ENCODE results near the gene MACROD2. TPM values are rescaled to one million over a fixed set of nuclear protein-coding genes. Genes with fewer than 3 reads are reported as not detected.
"Not testable (repeated sequence)": the region's sequence is repeated elsewhere in the genome, so short reads cannot be mapped to it uniquely, and the experiment has no call there.

Gene MACROD2
- total RNA-seq, 1 donor from 2014 or later: 47.7 TPM

- DNase-seq (ENCODE audit: low spot score in 2 of 2) (no peak), FAIRE-seq (no peak)
Measured at GRCh38 chr20:14989535-14990290, 994.4 kb downstream of the MACROD2 start.

- no peak for DNase-seq (ENCODE audit: low spot score in 2 of 2)
Measured at GRCh38 chr20:14991023-14991422, 995.7 kb downstream of the MACROD2 start.

GRCh38 chr20:14992153-14992552 lies 996.8 kb downstream of the MACROD2 start:
- no peak for DNase-seq (ENCODE audit: low spot score in 2 of 2)
- no peak for FAIRE-seq

More at GRCh38 chr20:14991023-14991422, 995.7 kb downstream of the MACROD2 start:
- no peak for FAIRE-seq

- no peak for FAIRE-seq
- DNase-seq (ENCODE audit: low spot score in 2 of 2): no peak
Measured at GRCh38 chr20:14992961-14993360, 997.6 kb downstream of the MACROD2 start.

DNA sequence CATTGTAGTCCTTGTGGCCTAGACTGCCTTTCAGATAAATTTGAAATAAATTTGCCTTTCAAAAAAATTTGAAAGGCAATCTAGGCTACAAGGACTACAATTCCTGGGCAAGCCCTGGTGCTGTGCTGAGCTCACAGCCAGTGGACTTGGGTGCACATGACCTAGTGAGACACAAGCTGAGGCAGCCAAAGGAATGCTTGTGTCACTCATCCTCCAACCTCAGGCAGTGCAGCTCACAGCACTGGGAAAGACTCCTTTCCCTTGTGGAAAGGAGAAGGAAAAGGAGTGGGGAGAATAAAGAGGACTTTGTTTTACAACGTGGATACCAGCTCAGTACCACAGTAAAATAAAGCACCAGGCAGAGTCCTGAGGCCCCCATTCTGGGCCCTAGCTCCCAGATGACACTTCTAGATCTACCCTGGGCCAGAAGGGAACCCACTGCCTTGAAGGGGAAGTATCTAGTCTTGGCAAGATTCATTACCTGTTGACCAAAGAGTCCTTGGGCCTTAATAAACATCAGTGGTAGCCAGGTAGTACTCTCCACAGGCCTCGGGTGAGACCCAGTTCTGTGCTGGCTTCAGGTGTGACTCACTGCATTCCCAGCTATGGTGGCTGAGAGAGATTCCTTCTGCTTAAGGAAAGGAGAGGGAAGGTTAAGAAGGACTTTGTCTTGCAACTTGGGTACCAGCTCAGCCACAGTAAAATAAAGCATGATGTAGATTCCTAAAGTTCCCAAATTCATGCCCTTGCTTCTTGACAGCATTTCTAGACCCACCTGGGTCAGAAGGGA lies 1001.8 kb downstream of the MACROD2 start:
- DNase-seq (ENCODE audit: low spot score in 2 of 2) (no peak), FAIRE-seq (no peak)

- no peak for FAIRE-seq
- no peak for DNase-seq (ENCODE audit: low spot score in 2 of 2)
Measured at GRCh38 chr20:14997791-14998190, 1002.5 kb downstream of the MACROD2 start.

- DNase-seq (ENCODE audit: low spot score in 2 of 2): no peak
Measured at GRCh38 chr20:15005300-15005986, 1010.1 kb downstream of the MACROD2 start.

DNA sequence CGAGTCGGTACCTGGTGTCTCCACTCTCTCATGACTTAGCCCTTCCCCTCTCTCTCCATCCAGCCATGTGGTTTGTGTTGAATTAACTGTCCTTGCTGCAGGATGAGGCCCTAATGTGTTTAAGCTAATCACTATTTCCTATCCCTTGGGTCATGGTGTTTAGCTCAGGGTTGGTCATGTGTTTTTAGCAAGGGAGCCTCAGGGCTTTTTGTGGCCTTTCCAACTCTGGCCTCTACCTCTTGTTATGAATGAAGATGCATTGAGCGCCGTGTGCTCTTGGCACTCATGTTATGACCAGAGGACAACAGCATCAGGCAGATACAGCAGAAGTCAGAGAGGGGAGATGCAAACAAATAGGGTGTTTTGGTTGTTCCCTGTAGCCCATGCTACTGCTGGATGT lies 1016.3 kb downstream of the MACROD2 start:
- FAIRE-seq (no peak), DNase-seq (ENCODE audit: low spot score in 2 of 2) (no peak)

More at GRCh38 chr20:15005300-15005986, 1010.1 kb downstream of the MACROD2 start:
- FAIRE-seq: no peak

DNA sequence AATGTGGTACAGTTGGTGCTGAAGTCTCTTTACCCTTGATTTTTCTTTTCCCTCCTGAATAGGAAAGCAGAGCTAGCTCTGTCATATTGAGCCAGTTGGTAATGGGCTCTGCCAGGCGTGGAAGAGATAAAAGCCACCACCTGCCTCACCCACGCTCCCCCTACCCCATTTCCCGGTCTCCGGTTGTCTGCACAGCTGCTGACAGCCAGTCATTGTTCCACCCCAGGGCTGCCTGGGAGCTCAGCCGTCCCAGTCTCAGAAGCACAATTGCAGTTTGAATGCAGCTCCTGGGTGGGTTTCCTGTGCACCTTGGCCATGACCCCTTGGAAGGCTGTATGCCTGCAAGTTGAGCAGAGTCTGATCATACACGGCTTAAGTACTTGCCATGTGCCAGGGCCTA lies 1017.2 kb downstream of the MACROD2 start:
- FAIRE-seq: no peak
- DNase-seq (ENCODE audit: low spot score in 2 of 2): no peak

- not testable (repeated sequence) for DNase-seq (ENCODE audit: low spot score in 2 of 2); FAIRE-seq
Measured at GRCh38 chr20:15016875-15017274, 1021.6 kb downstream of the MACROD2 start.

DNA sequence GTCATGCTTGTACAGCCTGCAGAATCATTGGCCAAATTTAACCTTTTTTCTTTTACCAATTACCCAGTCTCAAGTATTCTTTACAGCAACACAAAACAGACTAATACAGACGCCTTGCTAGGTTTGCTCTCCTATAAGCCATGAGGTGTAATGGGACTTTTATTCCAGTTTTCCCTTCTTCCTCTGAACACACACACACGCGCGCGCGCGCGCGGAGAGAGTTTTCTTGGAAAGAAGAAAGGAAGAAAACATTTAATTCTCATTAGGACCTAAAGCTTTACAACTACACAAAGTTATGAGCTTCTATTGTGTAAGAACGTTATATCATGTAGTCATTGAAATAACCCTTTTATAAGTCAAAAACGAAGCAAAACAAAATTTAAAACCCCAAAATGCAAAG lies 1023.6 kb downstream of the MACROD2 start:
- FAIRE-seq (no peak), DNase-seq (ENCODE audit: low spot score in 2 of 2) (no peak)

DNA sequence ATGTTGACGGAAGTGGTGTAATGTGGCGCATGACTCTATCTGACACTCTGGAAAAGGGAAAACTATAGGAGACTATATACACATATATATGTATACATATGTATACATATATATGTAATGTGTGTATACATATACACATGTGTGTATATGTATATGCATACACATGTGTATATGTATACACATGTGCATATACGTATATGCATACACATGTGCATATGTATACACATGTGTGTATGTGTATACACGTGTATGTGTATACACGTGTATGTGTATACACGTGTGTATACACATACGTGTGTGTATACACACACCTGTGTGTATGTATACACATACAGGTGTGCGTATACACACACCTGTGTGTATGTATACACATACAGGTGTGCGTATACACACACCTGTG lies 1025.5 kb downstream of the MACROD2 start:
- DNase-seq (ENCODE audit: low spot score in 2 of 2) (no peak), FAIRE-seq (no peak)

DNA sequence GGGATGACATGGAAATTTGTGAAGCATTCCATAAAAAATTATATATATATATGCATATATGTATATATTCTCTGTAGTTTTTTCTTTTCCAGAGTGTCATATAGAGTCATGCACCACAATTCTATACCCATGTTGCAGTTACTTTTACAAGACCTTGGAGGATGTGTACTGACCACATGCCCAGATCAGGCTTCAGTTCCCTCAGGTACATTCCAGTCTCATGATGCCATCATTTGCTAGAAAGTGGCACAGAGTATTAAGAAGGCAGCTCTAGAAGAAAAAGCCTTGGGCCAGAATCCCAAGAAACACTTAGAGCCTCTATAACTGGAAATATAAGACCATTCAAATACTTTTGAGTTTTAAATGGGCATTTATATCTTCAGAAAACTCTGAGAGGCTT lies 1027.6 kb downstream of the MACROD2 start:
- FAIRE-seq (no peak), DNase-seq (ENCODE audit: low spot score in 2 of 2) (no peak)

GRCh38 chr20:15026759-15027158 lies 1031.4 kb downstream of the MACROD2 start:
- DNase-seq (ENCODE audit: low spot score in 2 of 2) (no peak), FAIRE-seq (no peak)

- no peak for FAIRE-seq
- DNase-seq (ENCODE audit: low spot score in 2 of 2): no peak
Measured at GRCh38 chr20:15030826-15031225, 1035.5 kb downstream of the MACROD2 start.

DNA sequence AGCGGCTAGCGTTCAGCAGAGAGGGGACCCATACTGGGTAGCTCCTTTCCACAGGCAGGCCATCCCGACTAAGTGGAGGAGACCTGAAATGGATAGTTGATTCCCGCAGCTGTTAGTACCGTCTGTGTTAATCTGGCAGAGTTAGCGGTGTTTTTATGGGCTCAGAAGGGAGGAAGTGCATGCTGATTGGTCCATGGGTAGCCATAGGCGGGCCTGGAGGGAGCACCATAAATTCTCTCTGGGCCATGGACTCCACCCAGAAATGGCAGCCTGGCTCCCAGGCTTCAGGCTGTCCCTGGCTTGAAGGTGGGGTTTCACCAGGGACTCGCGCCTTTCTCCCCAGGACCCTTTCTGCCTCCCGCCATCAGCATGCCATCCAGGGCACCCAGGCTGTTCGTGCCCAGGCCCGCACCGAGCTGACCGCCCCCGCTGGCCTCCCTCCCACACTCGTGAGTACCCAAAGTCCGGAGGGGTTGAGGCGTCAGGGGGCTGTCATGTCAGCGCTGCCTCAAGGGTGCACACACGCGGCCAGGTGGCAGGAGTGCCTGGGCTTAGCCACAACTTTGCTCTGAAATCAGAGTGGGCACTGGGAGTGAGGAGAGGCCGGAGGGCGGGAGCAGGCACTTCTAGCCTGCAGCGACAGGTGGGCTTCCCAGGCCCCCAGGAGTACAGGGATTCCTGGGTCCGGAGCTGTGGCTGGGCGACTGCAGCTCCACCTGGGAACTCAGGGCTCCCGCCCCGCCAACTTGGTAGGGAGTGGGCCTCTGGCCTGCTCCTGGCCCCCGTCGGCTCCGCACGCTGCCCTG lies 1036.4 kb downstream of the MACROD2 start:
- no peak for DNase-seq (ENCODE audit: low spot score in 2 of 2)
- FAIRE-seq: no peak

GRCh38 chr20:15032352-15032622 lies 1037.0 kb downstream of the MACROD2 start:
- FAIRE-seq (no peak), DNase-seq (ENCODE audit: low spot score in 2 of 2) (no peak)

- DNase-seq (ENCODE audit: low spot score in 2 of 2): no peak
- no peak for FAIRE-seq
Measured at GRCh38 chr20:15033269-15033668, 1038.0 kb downstream of the MACROD2 start.

DNA sequence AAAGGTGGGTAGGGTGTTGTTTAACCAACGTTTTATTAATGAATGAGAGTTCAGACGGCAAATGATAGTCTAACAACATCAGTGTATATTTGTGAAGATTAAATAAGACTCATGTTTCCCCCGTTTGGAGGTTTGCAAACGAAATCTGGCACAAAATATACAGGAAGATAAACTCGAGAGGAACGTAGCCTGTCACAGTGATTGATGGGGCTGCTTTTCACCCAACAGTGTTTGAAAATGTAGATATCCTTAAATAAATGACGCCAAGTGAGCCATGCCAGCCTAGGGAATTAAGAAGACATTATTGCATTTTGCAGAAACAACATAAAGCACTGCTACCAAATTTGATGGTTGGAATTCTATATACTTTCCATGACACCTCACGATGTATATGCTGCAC lies 1038.6 kb downstream of the MACROD2 start:
- no peak for DNase-seq (ENCODE audit: low spot score in 2 of 2)
- FAIRE-seq: no peak

DNA sequence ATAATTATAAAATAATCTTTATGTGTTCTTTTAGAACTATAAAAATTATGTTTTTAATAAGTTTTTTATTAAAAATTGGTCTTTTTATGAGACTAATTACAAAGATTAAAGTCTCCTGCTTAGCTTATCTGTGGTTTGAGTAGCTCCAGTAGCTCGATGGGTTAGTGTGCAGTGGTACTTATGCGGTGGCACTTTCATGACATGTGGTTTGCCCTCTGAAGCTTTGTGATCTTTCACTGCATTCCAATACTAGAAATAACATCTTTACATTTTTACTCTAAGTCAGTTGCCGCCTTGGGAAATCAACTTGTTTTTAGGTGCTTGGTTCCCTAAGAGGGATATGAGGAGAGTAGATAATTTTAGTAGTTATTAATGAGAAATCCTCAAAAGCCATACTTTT lies 1041.6 kb downstream of the MACROD2 start:
- FAIRE-seq: no peak
- DNase-seq (ENCODE audit: low spot score in 2 of 2): no peak
